Suprapubic skin (tissue), 4 donors: Measurements from ENCODE around the gene ABHD17C. TPM values are rescaled to one million over a fixed set of nuclear protein-coding genes. Genes with fewer than 3 reads are reported as not detected.

Experiments used
- DNase-seq, 2 donors: peaks; one replicate each; pipeline ENCODE4 v3.0.0-alpha.2; 2019; ENCODE audit warnings: low spot score in 2 of 2
- H3K27ac ChIP-seq: fragments of 200-600 bp; sonication (generic); one replicate; pipeline ENCODE4 v1.5.1; 2019
- H3K27me3 ChIP-seq: fragments of 200-600 bp; sonication (generic); one replicate; pipeline ENCODE4 v1.5.1; 2019
- H3K36me3 ChIP-seq: fragments of 200-600 bp; sonication (generic); one replicate; pipeline ENCODE4 v1.5.1; 2019
- H3K4me1 ChIP-seq: fragments of 200-600 bp; sonication (generic); one replicate; pipeline ENCODE4 v1.5.1; 2019
- H3K4me3 ChIP-seq: fragments of 200-600 bp; sonication (generic); one replicate; pipeline ENCODE4 v1.5.1; 2019; ENCODE audit warnings: mild to moderate bottlenecking
- H3K9me3 ChIP-seq: fragments of 200-600 bp; sonication (generic); one replicate; pipeline ENCODE4 v1.5.1; 2019
- CTCF ChIP-seq, 2 donors: fragments of 200-600 bp in 1 of 2; fragments of 450-650 bp in 1 of 2; sonication (generic) in 1 of 2; IDR thresholded peaks; one replicate each; pipeline ENCODE4 v1.5.1; 2016 to 2019; ENCODE audit warnings: antibody characterized with exemption in 2 of 2, mild to moderate bottlenecking in 1 of 2, moderate library complexity in 1 of 2
- EP300 ChIP-seq: sonication (generic); formaldehyde crosslinking; IDR thresholded peaks from one replicate; pipeline ENCODE4 v1.6.1; 2017; ENCODE audit warnings: antibody characterized with exemption
- POLR2A ChIP-seq, 2 donors: fragments of 450-650 bp; IDR thresholded peaks; one replicate each; pipeline ENCODE4 v1.6.1; 2017; ENCODE audit warnings: antibody characterized with exemption in 2 of 2, mild to moderate bottlenecking in 2 of 2, moderate library complexity in 2 of 2
- POLR2AphosphoS5 ChIP-seq, 3 donors: sonication (generic); formaldehyde crosslinking; IDR thresholded peaks; one replicate each; pipeline ENCODE4 v1.6.1; 2017; ENCODE audit warnings: antibody characterized with exemption in 3 of 3
- WGBS: methylation state at CpG from one replicate; pipeline ENCODE4 v1.1.5; 2018; 5-methylcytosine and 5-hydroxymethylcytosine counted together
- total RNA-seq, 4 donors: library from RNA; depleted of rRNA; stranded (reverse); fragments of >200 nt; gene quantifications; one replicate each; pipeline ENCODE4 v1.1.0, GENCODE V29; 2016

The ABHD17C gene
- total RNA-seq, 4 donors from 2014 or later, result 15.6 to 25.3 (median 21.1) TPM

DNA sequence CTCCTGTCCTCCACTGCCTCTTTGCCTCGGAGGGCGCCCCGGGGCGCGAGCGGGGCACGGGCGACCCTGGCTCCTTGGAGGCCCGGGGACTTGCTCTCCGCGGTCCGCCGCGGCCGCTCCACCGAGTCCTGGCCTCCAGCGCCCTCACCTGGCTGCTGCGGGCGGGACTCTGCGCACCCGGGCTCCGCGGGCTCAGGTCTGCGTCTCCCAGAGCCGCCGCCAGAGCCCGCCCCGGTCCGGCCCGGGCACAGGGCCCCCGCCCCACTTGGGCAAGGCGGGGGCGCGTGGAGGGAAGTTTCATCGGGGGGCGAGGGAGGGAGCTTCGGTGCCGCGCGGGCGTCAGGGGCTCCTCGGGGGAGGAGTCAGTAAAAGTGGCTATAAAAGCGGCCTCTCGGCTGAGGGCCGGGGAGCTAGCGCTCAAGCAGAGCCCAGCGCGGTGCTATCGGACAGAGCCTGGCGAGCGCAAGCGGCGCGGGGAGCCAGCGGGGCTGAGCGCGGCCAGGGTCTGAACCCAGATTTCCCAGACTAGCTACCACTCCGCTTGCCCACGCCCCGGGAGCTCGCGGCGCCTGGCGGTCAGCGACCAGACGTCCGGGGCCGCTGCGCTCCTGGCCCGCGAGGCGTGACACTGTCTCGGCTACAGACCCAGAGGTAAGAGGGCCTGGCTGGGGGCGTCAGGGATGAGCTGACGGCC, 84.0 kb downstream of the ABHD17C start, which contains the start of gene CEMIP:
TSS of gene CEMIP (plus strand) at position 407 of the 694 bp plus-strand sequence. CDS start 94,510 bp downstream, outside the sequence.
- H3K4me1 ChIP-seq, result peaks cover 47% of the 10 kb centered on the region
- peaks cover 31% of the 10 kb centered on the region for H3K27me3 ChIP-seq
- TF ChIP-seq CTCF (IDR thresholded peaks at IDR 0.05), result peak; percentile 58 to 84
- no peak for TF ChIP-seq EP300
- H3K9me3 ChIP-seq, result no peaks in the 10 kb centered on the region
- H3K36me3 ChIP-seq, result no peaks in the 10 kb centered on the region
- H3K4me3 ChIP-seq, result peak within 1 kb of the TSS; percentile 56
- no peak within 1 kb of the TSS for H3K27ac ChIP-seq
- DNase-seq, result peak in 1 of 2 donors; percentile 72
- WGBS, result no CpG with 5 or more reads among the region's 75 CpGs

- TF ChIP-seq POLR2AphosphoS5 (IDR thresholded peaks at IDR 0.05) (no peak), EP300 (no peak), POLR2A (IDR thresholded peaks at IDR 0.05) (no peak), CTCF (IDR thresholded peaks at IDR 0.05) (no peak)
- WGBS, result under 1% methylated on average over 25 of the region's 45 CpGs
- H3K4me1 ChIP-seq, result peaks cover 47% of the 10 kb centered on the region
- H3K36me3 ChIP-seq, result no peaks in the 10 kb centered on the region
- no peaks in the 10 kb centered on the region for H3K9me3 ChIP-seq
- peaks cover 31% of the 10 kb centered on the region for H3K27me3 ChIP-seq
- H3K27ac ChIP-seq, result no peak overlapping the region
- DNase-seq, result no peak
- H3K4me3 ChIP-seq, result peak overlapping the region; percentile 56
These were observed 84.7 kb downstream of the ABHD17C start for GRCh38 chr15:80779658-80780415.

- TF ChIP-seq EP300, result no peak
- peak in 1 of 2 donors; percentile 57 for DNase-seq
- H3K27me3 ChIP-seq, result peaks cover 31% of the 10 kb centered on the region
- H3K27ac ChIP-seq, result no peak overlapping the region
- peak overlapping the region; percentile 56 for H3K4me3 ChIP-seq
- 12% methylated on average over 28 of the region's 40 CpGs for WGBS
- no peaks in the 10 kb centered on the region for H3K36me3 ChIP-seq
- H3K9me3 ChIP-seq, result no peaks in the 10 kb centered on the region
- peaks cover 47% of the 10 kb centered on the region for H3K4me1 ChIP-seq
These were observed 85.5 kb downstream of the ABHD17C start for GRCh38 chr15:80780416-80781221.

DNA sequence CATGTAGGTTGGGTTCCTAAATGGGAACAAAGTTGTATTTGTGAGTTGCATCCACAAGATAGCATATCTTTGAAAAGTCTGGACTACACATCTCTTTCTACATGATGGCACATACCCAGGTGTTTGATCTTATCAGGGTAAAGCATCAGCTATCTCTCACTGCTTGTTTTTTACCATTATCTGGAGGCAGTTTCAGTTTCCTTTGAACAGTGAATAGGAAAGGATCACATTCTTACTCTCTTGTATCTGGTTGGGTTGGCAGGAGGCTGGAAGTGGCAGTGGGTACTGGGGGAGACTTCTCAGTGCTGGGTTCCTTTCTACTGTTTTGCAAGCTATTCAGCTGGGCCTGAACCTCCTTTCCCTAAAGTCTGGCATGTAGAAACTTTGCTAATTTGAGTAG, 88.2 kb downstream of the ABHD17C start:
- Histone ChIP-seq H3K4me1 (peaks cover 26% of the 10 kb centered on the region), H3K36me3 (no peaks in the 10 kb centered on the region), H3K27me3 (peaks cover 28% of the 10 kb centered on the region), H3K4me3 (no peak overlapping the region), H3K27ac (no peak overlapping the region), H3K9me3 (no peaks in the 10 kb centered on the region)
- no peak for TF ChIP-seq POLR2A (IDR thresholded peaks at IDR 0.05)
- no peak for TF ChIP-seq CTCF (IDR thresholded peaks at IDR 0.05)
- no peak for TF ChIP-seq EP300
- TF ChIP-seq POLR2AphosphoS5 (IDR thresholded peaks at IDR 0.05), result no peak
- no peak for DNase-seq

DNA sequence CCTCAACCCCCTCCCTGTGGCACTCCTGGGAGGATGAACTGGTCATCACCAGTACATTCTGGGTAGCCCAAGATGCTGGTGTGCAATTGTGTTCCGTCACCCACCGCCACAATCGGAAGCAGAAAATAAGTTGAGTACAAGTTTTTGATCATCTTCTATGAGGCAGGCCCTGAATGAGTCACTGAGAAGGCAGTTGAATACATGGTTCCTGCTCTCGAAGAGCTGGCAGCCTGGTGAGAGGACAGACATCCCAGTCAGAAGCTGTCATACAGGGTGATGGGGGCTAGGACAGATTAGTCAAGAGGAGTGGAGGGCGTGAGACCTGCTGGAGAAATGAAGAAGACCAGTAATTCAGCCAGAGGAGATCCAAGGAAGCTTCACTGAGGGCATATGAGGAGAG, 90.2 kb downstream of the ABHD17C start:
- H3K27ac ChIP-seq, result no peak overlapping the region
- H3K36me3 ChIP-seq, result no peaks in the 10 kb centered on the region
- H3K27me3 ChIP-seq, result peaks cover 8% of the 10 kb centered on the region
- 90% methylated on average over 5 of the region's 5 CpGs for WGBS
- H3K4me3 ChIP-seq, result no peak overlapping the region
- no peak for DNase-seq
- H3K9me3 ChIP-seq, result no peaks in the 10 kb centered on the region
- H3K4me1 ChIP-seq, result peaks cover 6% of the 10 kb centered on the region
- TF ChIP-seq POLR2AphosphoS5 (IDR thresholded peaks at IDR 0.05) (no peak), CTCF (IDR thresholded peaks at IDR 0.05) (no peak), EP300 (no peak), POLR2A (IDR thresholded peaks at IDR 0.05) (no peak)
